Body of pancreas (tissue), 4 donors: ENCODE data around the gene UBQLN3. TPM values are rescaled to one million over a fixed set of nuclear protein-coding genes. Genes with fewer than 3 reads are reported as not detected.

ENCODE experiments used
- ATAC-seq: fragments of 150-250 bp; one replicate; pipeline ENCODE4 v1.9.1; 2016
- DNase-seq, 4 donors: peaks; one replicate each; pipeline ENCODE4 v3.0.0-alpha.2; 2019
- H3K27ac ChIP-seq, 4 donors: fragments of 200-600 bp; sonication (generic); 1 replicate in 3 of 4; 2 replicates in 1 of 4; pipeline versions ENCODE4 v1.5.1 to v1.6.1; 2016 to 2019; ENCODE audit warnings: mild to moderate bottlenecking in 1 of 4, mixed read lengths in 1 of 4, moderate library complexity in 1 of 4
- H3K27me3 ChIP-seq, 2 donors: fragments of 200-600 bp; sonication (generic); one replicate each; pipeline ENCODE4 v1.6.0; 2016; ENCODE audit warnings: mild to moderate bottlenecking in 1 of 2
- H3K36me3 ChIP-seq, 2 donors: fragments of 200-600 bp; sonication (generic); replicated peaks in 1 of 2; 2 replicates each; pipeline ENCODE4 v1.5.1; 2016; ENCODE audit warnings: low read depth in 2 of 2; ENCODE audit not compliant: insufficient read depth in 1 of 2
- H3K4me1 ChIP-seq: fragments of 200-600 bp; sonication (generic); one replicate; pipeline ENCODE4 v1.6.0; 2016
- H3K4me3 ChIP-seq, 2 donors: fragments of 200-600 bp; sonication (generic); 1 replicate in 1 of 2; 2 replicates in 1 of 2; pipeline ENCODE4 v1.5.1; 2016 to 2019
- H3K9me3 ChIP-seq, 3 donors: fragments of 200-600 bp; sonication (generic); 1 replicate in 2 of 3; 2 replicates in 1 of 3; pipeline ENCODE4 v1.5.1; 2016
- POLR2A ChIP-seq, 3 donors: fragments of 450-650 bp; IDR thresholded peaks; one replicate each; pipeline ENCODE4 v1.6.1; 2016; ENCODE audit warnings: antibody characterized with exemption in 3 of 3, mild to moderate bottlenecking in 2 of 3
- WGBS, 2 donors: methylation state at CpG; one replicate each; pipeline ENCODE4 v1.1.5; 2017; 5-methylcytosine and 5-hydroxymethylcytosine counted together
- intact Hi-C: fragments of 100-400 bp; cut with DNase I; formaldehyde crosslinking; loops from one replicate; pipeline ENCODE4 v1.15.1; 2023
- total RNA-seq, 2 donors: library from RNA; depleted of rRNA; stranded (reverse); fragments of >200 nt; gene quantifications; one replicate each; pipeline ENCODE4 v1.1.0, GENCODE V29; 2016
- TF ChIP-seq, protein P1 (sequence below), 7 experiments: fragments of 450-650 bp in 4 of 7; fragments of 200-600 bp in 3 of 7; sonication (generic) in 3 of 7; IDR thresholded peaks; one replicate each; pipeline ENCODE4 v1.5.1; 2016 to 2019; ENCODE audit warnings: antibody characterized with exemption in 7 of 7

The UBQLN3 gene
- total RNA-seq, 2 donors from 2014 or later, result 1.3 TPM; not detected in 1

DNA sequence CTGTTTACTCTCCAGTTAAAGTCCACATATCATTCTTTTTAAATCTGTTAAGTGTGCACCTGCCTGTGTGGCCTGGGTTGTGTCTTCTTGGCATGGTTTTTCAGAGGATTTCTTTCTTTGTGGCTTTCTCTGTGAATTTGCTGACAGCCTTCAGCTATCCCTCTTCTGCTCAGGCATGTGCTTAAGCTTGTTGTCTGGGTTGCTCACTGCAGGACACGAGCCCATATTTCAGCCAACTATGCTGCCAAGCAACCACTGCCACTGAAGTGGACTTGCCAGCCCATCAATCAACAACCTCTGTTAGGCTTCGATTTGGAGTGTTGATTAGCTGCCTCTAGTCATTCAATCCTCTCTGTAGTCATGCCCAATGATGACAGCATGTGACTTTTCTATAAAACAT lies 42.2 kb downstream of the UBQLN3 start:
- Histone ChIP-seq H3K9me3 (no peaks in the 10 kb centered on the region), H3K4me3 (no peak overlapping the region), H3K36me3 (no peaks in the 10 kb centered on the region), H3K4me1 (no peaks in the 10 kb centered on the region), H3K27ac (no peak overlapping the region), H3K27me3 (no peaks in the 10 kb centered on the region)
- TF ChIP-seq POLR2A (IDR thresholded peaks at IDR 0.05), result no peak
- TF ChIP-seq, protein P1, sequence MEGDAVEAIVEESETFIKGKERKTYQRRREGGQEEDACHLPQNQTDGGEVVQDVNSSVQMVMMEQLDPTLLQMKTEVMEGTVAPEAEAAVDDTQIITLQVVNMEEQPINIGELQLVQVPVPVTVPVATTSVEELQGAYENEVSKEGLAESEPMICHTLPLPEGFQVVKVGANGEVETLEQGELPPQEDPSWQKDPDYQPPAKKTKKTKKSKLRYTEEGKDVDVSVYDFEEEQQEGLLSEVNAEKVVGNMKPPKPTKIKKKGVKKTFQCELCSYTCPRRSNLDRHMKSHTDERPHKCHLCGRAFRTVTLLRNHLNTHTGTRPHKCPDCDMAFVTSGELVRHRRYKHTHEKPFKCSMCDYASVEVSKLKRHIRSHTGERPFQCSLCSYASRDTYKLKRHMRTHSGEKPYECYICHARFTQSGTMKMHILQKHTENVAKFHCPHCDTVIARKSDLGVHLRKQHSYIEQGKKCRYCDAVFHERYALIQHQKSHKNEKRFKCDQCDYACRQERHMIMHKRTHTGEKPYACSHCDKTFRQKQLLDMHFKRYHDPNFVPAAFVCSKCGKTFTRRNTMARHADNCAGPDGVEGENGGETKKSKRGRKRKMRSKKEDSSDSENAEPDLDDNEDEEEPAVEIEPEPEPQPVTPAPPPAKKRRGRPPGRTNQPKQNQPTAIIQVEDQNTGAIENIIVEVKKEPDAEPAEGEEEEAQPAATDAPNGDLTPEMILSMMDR (IDR thresholded peaks at IDR 0.05), result no peak
- ATAC-seq (no peak), DNase-seq (no peak)
- WGBS, 2 donors, result 16 to 20% methylated on average over 2 of the region's 2 CpGs
- intact Hi-C loops, result no loop called here

DNA sequence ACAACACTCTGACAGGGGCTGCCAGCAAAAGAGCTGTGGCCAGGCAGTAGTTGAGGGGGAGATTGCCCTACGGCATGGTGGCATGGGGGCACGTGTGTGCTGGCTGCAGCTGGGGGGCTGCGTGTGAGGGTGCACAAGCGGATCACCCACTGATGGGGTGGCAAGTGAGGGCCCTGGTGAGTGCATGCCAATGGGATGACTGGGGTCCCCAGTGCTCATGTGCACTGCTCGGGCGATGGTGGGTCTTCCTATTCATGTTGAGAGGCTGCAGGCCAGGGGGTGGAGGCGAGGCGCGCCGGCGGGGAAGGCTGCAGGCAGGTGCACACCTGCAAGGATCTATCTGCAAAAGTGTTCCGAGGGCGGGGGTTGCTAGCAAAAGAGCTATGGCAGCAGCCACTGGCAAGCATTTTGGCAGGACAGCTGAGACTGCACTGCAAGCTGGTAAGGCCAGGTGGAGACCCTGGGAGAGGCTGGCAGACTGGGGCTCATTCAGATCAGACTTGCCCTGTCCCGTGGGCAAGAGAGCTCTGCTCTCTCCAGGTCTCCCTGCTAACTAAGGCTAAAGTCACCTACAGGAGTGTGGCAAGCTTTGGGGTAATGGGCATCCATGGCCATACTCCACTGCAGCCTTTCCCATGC lies 48.7 kb downstream of the UBQLN3 start:
- 79 to 92% methylated on average over 12 to 14 of the region's 14 CpGs for WGBS, 2 donors
- DNase-seq (no peak), ATAC-seq (no peak)
- TF ChIP-seq POLR2A (IDR thresholded peaks at IDR 0.05), result no peak
- TF ChIP-seq, protein P1 (IDR thresholded peaks at IDR 0.05), result no peak
- no peaks in the 10 kb centered on the region for H3K27me3 ChIP-seq
- H3K9me3 ChIP-seq, result no peaks in the 10 kb centered on the region
- H3K27ac ChIP-seq, result no peak overlapping the region
- H3K36me3 ChIP-seq, result no peaks in the 10 kb centered on the region
- H3K4me3 ChIP-seq, result no peak overlapping the region
- no peaks in the 10 kb centered on the region for H3K4me1 ChIP-seq
- intact Hi-C loops, result no loop called here

Other genes starting within 250 kb of the UBQLN3 start
- gene HBE1, start 240.0 kb downstream of the UBQLN3 start, total RNA-seq, result not detected
- gene OR51B4, start 208.0 kb downstream of the UBQLN3 start, total RNA-seq, result under 1 TPM; 0.52 to 0.66 TPM
- under 1 TPM in 1 of 2 donors, not detected in 1; 0.78 TPM for gene OR51B2, start 185.7 kb downstream of the UBQLN3 start, total RNA-seq
- gene OR51B5, start 166.4 kb downstream of the UBQLN3 start, total RNA-seq, result not detected
- gene OR51B6, start 158.4 kb downstream of the UBQLN3 start, total RNA-seq, result not detected
- not detected for gene OR51M1, start 126.1 kb downstream of the UBQLN3 start, total RNA-seq
- not detected for gene OR51Q1, start 87.8 kb downstream of the UBQLN3 start, total RNA-seq
- not detected for gene OR51I1, start 68.4 kb downstream of the UBQLN3 start, total RNA-seq
- not detected for gene OR51I2, start 60.6 kb downstream of the UBQLN3 start, total RNA-seq
- not detected for gene OR52D1, start 21.3 kb downstream of the UBQLN3 start, total RNA-seq
- gene UBQLNL, start 6.7 kb upstream of the UBQLN3 start, total RNA-seq, result 1 to 10 TPM in 1 of 2 donors, under 1 TPM in 1; 0.52 to 4.3 TPM
- gene OR52H1, start 38.6 kb upstream of the UBQLN3 start, total RNA-seq, result 1 to 10 TPM in 1 of 2 donors, under 1 TPM in 1; 0.78 to 5.9 TPM
- not detected for gene OR52B6, start 70.9 kb upstream of the UBQLN3 start, total RNA-seq
- 1 to 10 TPM; 2.1 to 2.6 TPM for gene TRIM6, start 86.7 kb upstream of the UBQLN3 start, total RNA-seq
- gene TRIM34, start 115.0 kb upstream of the UBQLN3 start, total RNA-seq, result 1 to 10 TPM; 2.9 to 4.6 TPM
- gene TRIM5, start 175.1 kb upstream of the UBQLN3 start, total RNA-seq, result 10 to 100 TPM; 18.7 to 25.1 TPM
- 10 to 100 TPM; 18.9 to 20.4 TPM for gene TRIM22, start 179.8 kb upstream of the UBQLN3 start, total RNA-seq
- gene OR56B1, start 226.5 kb upstream of the UBQLN3 start, total RNA-seq, result not detected
- not detected for gene OR52N4, start 244.3 kb upstream of the UBQLN3 start, total RNA-seq